Astrocyte of the spinal cord (primary cell): ENCODE data around the gene ADCY3.

Source experiments
- DNase-seq: peaks from one replicate; pipeline ENCODE4 v3.0.0; 2011; ENCODE audit warnings: low read depth, low spot score
- H3K4me3 ChIP-seq: 2 replicates; pipeline ENCODE4 v1.5.1; 2011; ENCODE audit warnings: low read depth, mild to moderate bottlenecking, low read length, moderate library complexity
- CTCF ChIP-seq: IDR thresholded peaks from 2 replicates; pipeline ENCODE4 v1.5.1; 2012; ENCODE audit warnings: low read depth, mild to moderate bottlenecking, low read length, inconsistent platforms
- in situ Hi-C: cut with HindIII; loops from 2 replicates; pipeline ENCODE4 v1.10.0; 2017; ENCODE audit warnings: low sequenced_read_pairs

Gene ADCY3

GRCh38 chr2:24929230-24929629, 9.2 kb upstream of the ADCY3 start:
- no peak overlapping the region for H3K4me3 ChIP-seq
- TF ChIP-seq CTCF, result no peak
- DNase-seq, result no peak
- in situ Hi-C loops, result no loop called here

- no peak overlapping the region for H3K4me3 ChIP-seq
- no peak for DNase-seq
- in situ Hi-C loops, result no loop called here
- no peak for TF ChIP-seq CTCF
Observed at GRCh38 chr2:24928036-24928435, 8.0 kb upstream of the ADCY3 start.

- in situ Hi-C loops, result no loop called here
- DNase-seq, result no peak
- TF ChIP-seq CTCF, result no peak
- H3K4me3 ChIP-seq, result no peak overlapping the region
Observed at GRCh38 chr2:24926602-24927252, 6.7 kb upstream of the ADCY3 start.

- TF ChIP-seq CTCF, result no peak
- H3K4me3 ChIP-seq, result no peak overlapping the region
- DNase-seq, result no peak
- in situ Hi-C loops, result no loop called here
Observed at GRCh38 chr2:24926220-24926601, 6.2 kb upstream of the ADCY3 start.

GRCh38 chr2:24925815-24926214, 5.8 kb upstream of the ADCY3 start:
- no peak for TF ChIP-seq CTCF
- no peak overlapping the region for H3K4me3 ChIP-seq
- no peak for DNase-seq
- in situ Hi-C loops, result no loop called here

- no peak for TF ChIP-seq CTCF
- in situ Hi-C loops, result no loop called here
- DNase-seq, result no peak
- H3K4me3 ChIP-seq, result no peak overlapping the region
Observed at GRCh38 chr2:24924732-24925131, 4.7 kb upstream of the ADCY3 start.

GRCh38 chr2:24924266-24924665, 4.2 kb upstream of the ADCY3 start:
- no peak for DNase-seq
- H3K4me3 ChIP-seq, result no peak overlapping the region
- in situ Hi-C loops, result no loop called here
- no peak for TF ChIP-seq CTCF
